VCaP (cell line): ENCODE measurements around the gene ZNF326.

ENCODE experiments used
- H3K27ac ChIP-seq: fragments of 450-650 bp; 2 replicates; pipeline ENCODE4 v1.5.1; 2017
- TF ChIP-seq, protein P1 (sequence below): fragments of 450-650 bp; conservative IDR thresholded peaks from 2 replicates; pipeline ENCODE4 v1.5.1; 2017; ENCODE audit warnings: mild to moderate bottlenecking, moderate library complexity

ZNF326 gene, protein sequence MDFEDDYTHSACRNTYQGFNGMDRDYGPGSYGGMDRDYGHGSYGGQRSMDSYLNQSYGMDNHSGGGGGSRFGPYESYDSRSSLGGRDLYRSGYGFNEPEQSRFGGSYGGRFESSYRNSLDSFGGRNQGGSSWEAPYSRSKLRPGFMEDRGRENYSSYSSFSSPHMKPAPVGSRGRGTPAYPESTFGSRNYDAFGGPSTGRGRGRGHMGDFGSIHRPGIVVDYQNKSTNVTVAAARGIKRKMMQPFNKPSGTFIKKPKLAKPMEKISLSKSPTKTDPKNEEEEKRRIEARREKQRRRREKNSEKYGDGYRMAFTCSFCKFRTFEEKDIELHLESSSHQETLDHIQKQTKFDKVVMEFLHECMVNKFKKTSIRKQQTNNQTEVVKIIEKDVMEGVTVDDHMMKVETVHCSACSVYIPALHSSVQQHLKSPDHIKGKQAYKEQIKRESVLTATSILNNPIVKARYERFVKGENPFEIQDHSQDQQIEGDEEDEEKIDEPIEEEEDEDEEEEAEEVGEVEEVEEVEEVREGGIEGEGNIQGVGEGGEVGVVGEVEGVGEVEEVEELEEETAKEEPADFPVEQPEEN

DNA sequence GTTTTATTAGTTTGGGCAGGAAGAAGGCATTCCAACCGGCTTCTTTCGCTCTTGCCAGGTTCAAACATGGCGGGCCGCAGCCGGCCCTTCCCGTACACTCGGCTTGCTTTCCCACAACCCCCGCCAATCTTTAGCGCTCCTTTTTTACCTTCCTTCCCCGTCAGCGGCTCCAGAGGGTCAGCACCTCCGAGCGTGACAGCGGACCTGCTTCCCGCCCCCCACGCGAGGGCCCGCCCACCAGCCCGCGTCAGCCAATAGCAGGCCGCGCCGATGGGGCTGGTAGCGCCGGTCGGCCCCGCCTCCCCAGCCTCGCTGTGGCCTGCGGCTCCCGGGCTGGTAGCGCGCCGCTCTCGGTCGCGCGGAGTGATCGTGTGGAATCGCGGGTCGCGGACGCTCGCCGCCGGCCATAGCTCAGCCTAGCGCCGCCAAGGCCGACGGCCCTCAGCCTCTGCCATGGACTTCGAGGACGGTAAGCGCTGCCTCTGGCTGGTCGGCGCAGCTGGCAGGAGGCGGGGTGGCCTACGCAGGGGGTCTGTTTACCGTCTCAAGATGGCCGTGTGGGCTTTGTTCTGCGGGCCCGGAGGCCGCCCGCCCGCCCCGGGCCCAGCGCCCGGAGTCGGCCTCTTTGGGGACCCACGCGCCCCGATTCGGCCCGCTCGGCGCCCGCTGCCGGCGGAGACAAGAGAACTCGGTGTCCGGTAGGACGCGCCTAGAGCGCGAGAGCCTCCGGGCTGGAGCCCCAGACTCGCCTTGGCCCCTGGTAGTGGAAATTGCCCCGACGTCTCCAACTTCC lies at the start of gene ZNF326:
Gene ZNF326 (plus strand): TSS at position 306 of the 793 bp plus-strand sequence. CDS start 148 bp downstream, at position 454.
- TF ChIP-seq, protein P1, sequence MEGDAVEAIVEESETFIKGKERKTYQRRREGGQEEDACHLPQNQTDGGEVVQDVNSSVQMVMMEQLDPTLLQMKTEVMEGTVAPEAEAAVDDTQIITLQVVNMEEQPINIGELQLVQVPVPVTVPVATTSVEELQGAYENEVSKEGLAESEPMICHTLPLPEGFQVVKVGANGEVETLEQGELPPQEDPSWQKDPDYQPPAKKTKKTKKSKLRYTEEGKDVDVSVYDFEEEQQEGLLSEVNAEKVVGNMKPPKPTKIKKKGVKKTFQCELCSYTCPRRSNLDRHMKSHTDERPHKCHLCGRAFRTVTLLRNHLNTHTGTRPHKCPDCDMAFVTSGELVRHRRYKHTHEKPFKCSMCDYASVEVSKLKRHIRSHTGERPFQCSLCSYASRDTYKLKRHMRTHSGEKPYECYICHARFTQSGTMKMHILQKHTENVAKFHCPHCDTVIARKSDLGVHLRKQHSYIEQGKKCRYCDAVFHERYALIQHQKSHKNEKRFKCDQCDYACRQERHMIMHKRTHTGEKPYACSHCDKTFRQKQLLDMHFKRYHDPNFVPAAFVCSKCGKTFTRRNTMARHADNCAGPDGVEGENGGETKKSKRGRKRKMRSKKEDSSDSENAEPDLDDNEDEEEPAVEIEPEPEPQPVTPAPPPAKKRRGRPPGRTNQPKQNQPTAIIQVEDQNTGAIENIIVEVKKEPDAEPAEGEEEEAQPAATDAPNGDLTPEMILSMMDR = 0 out of 2 replicates have a peak, but pooled peaks have one; percentile 9
- H3K27ac ChIP-seq = peak within 1 kb of the TSS; percentile 96

DNA sequence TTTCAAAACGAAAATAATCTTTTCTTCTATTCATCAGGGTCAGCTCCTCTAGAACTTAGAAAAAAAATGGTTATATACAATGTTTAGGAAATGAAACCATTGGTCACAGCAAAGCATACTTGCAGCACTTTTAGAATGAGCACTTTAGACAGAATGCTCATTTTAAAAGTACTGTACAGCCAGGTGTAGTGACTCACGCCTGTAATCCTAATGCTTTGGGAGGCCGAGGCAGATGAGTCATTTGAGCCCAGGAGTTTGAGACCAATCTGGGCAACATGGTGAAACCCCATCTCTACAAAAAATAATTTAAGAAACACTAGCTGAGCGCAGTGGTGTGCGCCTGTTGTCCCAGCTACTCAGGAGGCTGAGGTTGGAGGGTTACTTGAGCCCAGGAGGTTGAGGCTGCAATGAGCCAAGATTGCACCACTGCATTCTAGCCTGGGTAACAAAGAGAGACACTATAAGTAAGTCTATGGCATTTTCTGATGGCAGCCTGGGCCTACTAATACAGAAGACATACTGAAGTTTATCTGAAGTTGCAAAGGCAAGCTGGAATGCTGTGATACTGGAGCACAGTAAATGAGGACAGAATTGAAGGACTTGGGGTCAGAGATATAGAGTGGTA lies 48.9 kb upstream of the ZNF326 start:
- no peak overlapping the region for H3K27ac ChIP-seq
- TF ChIP-seq, protein P1 = no peak

DNA sequence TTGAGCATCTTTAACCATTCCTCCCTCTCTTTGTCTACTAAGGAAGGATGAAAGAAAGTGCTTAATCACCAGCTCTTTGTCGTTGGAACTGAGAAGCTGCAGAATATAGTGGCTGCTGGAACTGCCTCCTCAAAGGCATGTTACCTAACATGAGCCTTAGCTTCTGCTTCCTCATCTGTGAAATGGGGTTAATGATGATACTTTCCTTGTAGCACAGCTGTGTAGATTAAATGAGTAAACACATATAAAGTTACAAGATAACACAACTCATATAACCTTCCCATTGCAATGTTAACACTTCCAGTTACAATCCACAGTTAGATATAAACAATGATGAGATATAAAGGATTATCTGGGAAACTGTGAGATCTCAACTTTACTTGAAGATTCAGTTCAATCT lies 48.4 kb upstream of the ZNF326 start:
- TF ChIP-seq, protein P1 = no peak
- no peak overlapping the region for H3K27ac ChIP-seq

DNA sequence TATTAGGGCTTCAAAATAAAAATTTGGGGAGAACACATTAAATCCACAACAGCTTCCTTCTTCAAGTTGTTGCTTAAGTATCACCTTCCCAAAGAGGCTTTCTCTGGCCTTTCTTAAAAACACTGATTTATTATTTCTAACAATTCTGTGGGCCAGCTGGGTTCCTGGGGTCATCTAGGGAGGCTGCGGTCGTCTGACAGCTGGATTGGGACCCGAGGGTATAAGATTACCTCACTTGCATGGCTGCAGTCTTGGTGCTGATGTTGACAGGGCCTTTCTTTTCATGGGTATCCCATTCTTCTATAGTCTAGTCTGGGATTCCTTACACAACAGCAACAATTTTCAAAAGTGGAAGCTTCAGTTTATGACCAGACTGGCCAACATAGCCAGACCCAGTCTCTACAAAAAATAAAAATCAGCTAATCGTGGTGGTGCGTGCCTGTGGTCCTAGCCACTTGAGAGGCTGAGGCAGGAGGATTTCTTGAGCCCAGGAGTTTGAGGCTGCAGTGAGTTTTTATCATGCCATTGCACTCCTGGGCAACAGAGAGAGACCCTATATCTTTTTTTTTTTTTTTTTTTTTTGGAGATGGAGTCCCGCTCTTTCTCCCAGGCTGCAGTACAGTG lies 46.1 kb upstream of the ZNF326 start:
- H3K27ac ChIP-seq = no peak overlapping the region
- TF ChIP-seq, protein P1 = no peak

DNA sequence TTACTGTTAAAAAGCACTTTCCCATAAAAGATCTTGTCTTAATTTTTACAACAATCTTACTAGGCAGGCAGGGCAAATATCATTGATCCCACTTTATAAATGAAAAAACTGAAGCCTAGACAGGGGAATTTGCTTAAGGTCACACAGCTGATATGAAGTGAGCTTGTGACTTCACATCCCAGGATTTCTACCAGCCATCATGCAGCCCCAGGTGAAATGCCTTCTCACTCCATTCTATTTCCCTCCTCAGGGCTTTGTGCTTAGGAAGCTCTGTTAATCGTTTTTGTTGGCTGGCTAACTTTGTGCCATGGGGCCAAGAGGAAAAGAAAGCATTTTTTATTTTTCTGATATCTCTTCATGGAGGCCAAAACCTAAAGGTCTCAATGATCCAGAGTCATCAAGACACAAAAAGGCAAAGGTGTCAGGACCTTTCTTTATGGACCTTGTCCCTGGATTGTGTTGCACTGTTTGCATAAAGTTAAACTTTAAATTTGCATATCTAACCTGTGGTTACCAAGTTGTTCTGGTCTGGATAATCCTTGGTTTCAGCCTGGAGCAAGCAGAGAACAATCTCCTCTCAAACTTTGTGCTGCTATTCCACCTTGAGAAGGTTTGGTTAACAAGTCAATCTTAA lies 44.8 kb upstream of the ZNF326 start:
- no peak overlapping the region for H3K27ac ChIP-seq
- TF ChIP-seq, protein P1 = no peak

DNA sequence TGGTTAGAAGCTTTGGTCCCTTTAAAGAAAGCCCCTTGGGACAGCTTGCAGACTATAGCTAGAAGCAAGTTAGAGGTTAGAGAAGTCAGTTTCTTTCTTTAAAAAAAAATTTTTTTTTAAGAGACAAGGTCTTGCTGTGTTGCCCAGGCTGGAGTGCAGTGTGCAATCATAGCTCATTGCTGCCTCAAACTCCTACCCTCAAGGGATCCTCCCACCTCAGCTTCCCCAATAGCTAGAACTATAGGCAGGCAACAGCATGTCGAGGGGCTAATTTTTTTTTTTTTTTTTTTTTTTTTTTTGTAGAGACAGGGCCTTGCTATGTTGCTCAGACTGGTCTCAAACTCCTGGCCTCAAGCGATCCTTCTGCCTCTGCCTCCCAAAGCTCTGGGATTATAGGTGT lies 44.2 kb upstream of the ZNF326 start:
- TF ChIP-seq, protein P1 = no peak
- no peak overlapping the region for H3K27ac ChIP-seq
